ENCODE data around the gene ATP6V1D.
"Not testable (repeated sequence)": the region's sequence is repeated elsewhere in the genome, so short reads cannot be mapped to it uniquely, and the experiment has no call there.

ATP6V1D gene

GRCh38 chr14:67359775-67360469 lies at the start of gene ATP6V1D, which contains the start of gene EIF2S1:
Gene ATP6V1D (minus strand): TSS chr14:67359804. CDS start chr14:67359698, 106 bp downstream.
Gene EIF2S1 (plus strand): TSS chr14:67360328. CDS start chr14:67364768, 4,440 bp downstream.
- Histone ChIP-seq H3K27ac (ENCODE audit: low read length) (peak within 1 kb of the TSS; percentile 99), H3K4me1 (ENCODE audit: control insufficient read depth in 1 of 2, insufficient read depth in 2 of 2, low read length in 2 of 2) (peaks cover 14 to 52% of the 10 kb centered on the region in 2 donors)

GRCh38 chr14:67408122-67408801 lies 48.7 kb upstream of the ATP6V1D start:
- not testable (repeated sequence) for H3K27ac ChIP-seq (ENCODE audit: low read length); H3K36me3 ChIP-seq (ENCODE audit: control insufficient read depth in 1 of 2, insufficient read depth in 2 of 2, low read length in 2 of 2); H3K4me3 ChIP-seq (ENCODE audit: low read depth in 1 of 2, low read length in 2 of 2); H3K9me3 ChIP-seq (ENCODE audit: control insufficient read depth in 1 of 2, low read length in 2 of 2); H3K27me3 ChIP-seq (ENCODE audit: low read depth, low read length)
- peaks cover 0 to 12% of the 10 kb centered on the region in 2 donors for H3K4me1 ChIP-seq (ENCODE audit: control insufficient read depth in 1 of 2, insufficient read depth in 2 of 2, low read length in 2 of 2)

More at GRCh38 chr14:67359775-67360469, at the start of gene ATP6V1D, which contains the start of gene EIF2S1:
- Histone ChIP-seq H3K36me3 (ENCODE audit: control insufficient read depth in 1 of 2, insufficient read depth in 2 of 2, low read length in 2 of 2) (peaks cover 6 to 11% of the 10 kb centered on the region in 2 donors), H3K9me3 (ENCODE audit: control insufficient read depth in 1 of 2, low read length in 2 of 2) (no peaks in the 10 kb centered on the region), H3K4me3 (ENCODE audit: low read depth in 1 of 2, low read length in 2 of 2) (peak within 1 kb of the TSS; percentile 94 to 96), H3K27me3 (ENCODE audit: low read depth, low read length) (no peaks in the 10 kb centered on the region)

GRCh38 chr14:67405771-67406170 lies 46.2 kb upstream of the ATP6V1D start:
- Histone ChIP-seq H3K27ac (ENCODE audit: low read length) (no peak overlapping the region), H3K4me1 (ENCODE audit: control insufficient read depth in 1 of 2, insufficient read depth in 2 of 2, low read length in 2 of 2) (no peaks in the 10 kb centered on the region), H3K9me3 (ENCODE audit: control insufficient read depth in 1 of 2, low read length in 2 of 2) (no peaks in the 10 kb centered on the region), H3K4me3 (ENCODE audit: low read depth in 1 of 2, low read length in 2 of 2) (no peak overlapping the region), H3K27me3 (ENCODE audit: low read depth, low read length) (no peaks in the 10 kb centered on the region), H3K36me3 (ENCODE audit: control insufficient read depth in 1 of 2, insufficient read depth in 2 of 2, low read length in 2 of 2) (no peaks in the 10 kb centered on the region)

- no peak overlapping the region for H3K27ac ChIP-seq (ENCODE audit: low read length)
- no peaks in the 10 kb centered on the region for H3K27me3 ChIP-seq (ENCODE audit: low read depth, low read length)
- no peaks in the 10 kb centered on the region for H3K36me3 ChIP-seq (ENCODE audit: control insufficient read depth in 1 of 2, insufficient read depth in 2 of 2, low read length in 2 of 2)
- no peaks in the 10 kb centered on the region for H3K9me3 ChIP-seq (ENCODE audit: control insufficient read depth in 1 of 2, low read length in 2 of 2)
- H3K4me1 ChIP-seq (ENCODE audit: control insufficient read depth in 1 of 2, insufficient read depth in 2 of 2, low read length in 2 of 2), result no peaks in the 10 kb centered on the region
- H3K4me3 ChIP-seq (ENCODE audit: low read depth in 1 of 2, low read length in 2 of 2), result no peak overlapping the region
These were observed 40.8 kb upstream of the ATP6V1D start for GRCh38 chr14:67400434-67400833.

GRCh38 chr14:67397536-67397935 lies 37.9 kb upstream of the ATP6V1D start:
- H3K4me3 ChIP-seq (ENCODE audit: low read depth in 1 of 2, low read length in 2 of 2), result no peak overlapping the region
- no peak overlapping the region for H3K27ac ChIP-seq (ENCODE audit: low read length)
- no peaks in the 10 kb centered on the region for H3K4me1 ChIP-seq (ENCODE audit: control insufficient read depth in 1 of 2, insufficient read depth in 2 of 2, low read length in 2 of 2)
- H3K9me3 ChIP-seq (ENCODE audit: control insufficient read depth in 1 of 2, low read length in 2 of 2), result no peaks in the 10 kb centered on the region
- H3K36me3 ChIP-seq (ENCODE audit: control insufficient read depth in 1 of 2, insufficient read depth in 2 of 2, low read length in 2 of 2), result no peaks in the 10 kb centered on the region
- H3K27me3 ChIP-seq (ENCODE audit: low read depth, low read length), result no peaks in the 10 kb centered on the region

GRCh38 chr14:67396381-67396970 lies 36.9 kb upstream of the ATP6V1D start:
- Histone ChIP-seq H3K4me1 (ENCODE audit: control insufficient read depth in 1 of 2, insufficient read depth in 2 of 2, low read length in 2 of 2) (no peaks in the 10 kb centered on the region), H3K9me3 (ENCODE audit: control insufficient read depth in 1 of 2, low read length in 2 of 2) (no peaks in the 10 kb centered on the region), H3K36me3 (ENCODE audit: control insufficient read depth in 1 of 2, insufficient read depth in 2 of 2, low read length in 2 of 2) (no peaks in the 10 kb centered on the region), H3K27ac (ENCODE audit: low read length) (no peak overlapping the region), H3K4me3 (ENCODE audit: low read depth in 1 of 2, low read length in 2 of 2) (no peak overlapping the region), H3K27me3 (ENCODE audit: low read depth, low read length) (no peaks in the 10 kb centered on the region)

- Histone ChIP-seq H3K27ac (ENCODE audit: low read length) (no peak overlapping the region), H3K4me3 (ENCODE audit: low read depth in 1 of 2, low read length in 2 of 2) (no peak overlapping the region), H3K4me1 (ENCODE audit: control insufficient read depth in 1 of 2, insufficient read depth in 2 of 2, low read length in 2 of 2) (no peaks in the 10 kb centered on the region), H3K27me3 (ENCODE audit: low read depth, low read length) (no peaks in the 10 kb centered on the region), H3K36me3 (ENCODE audit: control insufficient read depth in 1 of 2, insufficient read depth in 2 of 2, low read length in 2 of 2) (no peaks in the 10 kb centered on the region), H3K9me3 (ENCODE audit: control insufficient read depth in 1 of 2, low read length in 2 of 2) (no peaks in the 10 kb centered on the region)
These were observed 36.2 kb upstream of the ATP6V1D start for GRCh38 chr14:67395876-67396189.

GRCh38 chr14:67395086-67395875 lies 35.7 kb upstream of the ATP6V1D start:
- H3K4me3 ChIP-seq (ENCODE audit: low read depth in 1 of 2, low read length in 2 of 2), result no peak overlapping the region
- H3K4me1 ChIP-seq (ENCODE audit: control insufficient read depth in 1 of 2, insufficient read depth in 2 of 2, low read length in 2 of 2), result no peaks in the 10 kb centered on the region
- H3K9me3 ChIP-seq (ENCODE audit: control insufficient read depth in 1 of 2, low read length in 2 of 2), result no peaks in the 10 kb centered on the region
- no peaks in the 10 kb centered on the region for H3K36me3 ChIP-seq (ENCODE audit: control insufficient read depth in 1 of 2, insufficient read depth in 2 of 2, low read length in 2 of 2)
- no peak overlapping the region for H3K27ac ChIP-seq (ENCODE audit: low read length)
- H3K27me3 ChIP-seq (ENCODE audit: low read depth, low read length), result no peaks in the 10 kb centered on the region

- H3K27ac ChIP-seq (ENCODE audit: low read length), result no peak overlapping the region
- H3K9me3 ChIP-seq (ENCODE audit: control insufficient read depth in 1 of 2, low read length in 2 of 2), result no peaks in the 10 kb centered on the region
- no peak overlapping the region for H3K4me3 ChIP-seq (ENCODE audit: low read depth in 1 of 2, low read length in 2 of 2)
- H3K4me1 ChIP-seq (ENCODE audit: control insufficient read depth in 1 of 2, insufficient read depth in 2 of 2, low read length in 2 of 2), result no peaks in the 10 kb centered on the region
- no peaks in the 10 kb centered on the region for H3K27me3 ChIP-seq (ENCODE audit: low read depth, low read length)
- H3K36me3 ChIP-seq (ENCODE audit: control insufficient read depth in 1 of 2, insufficient read depth in 2 of 2, low read length in 2 of 2), result no peaks in the 10 kb centered on the region
These were observed 34.1 kb upstream of the ATP6V1D start for GRCh38 chr14:67393689-67394088.

GRCh38 chr14:67392800-67393199 lies 33.2 kb upstream of the ATP6V1D start:
- Histone ChIP-seq H3K27me3 (ENCODE audit: low read depth, low read length) (no peaks in the 10 kb centered on the region), H3K4me3 (ENCODE audit: low read depth in 1 of 2, low read length in 2 of 2) (no peak overlapping the region), H3K27ac (ENCODE audit: low read length) (no peak overlapping the region), H3K36me3 (ENCODE audit: control insufficient read depth in 1 of 2, insufficient read depth in 2 of 2, low read length in 2 of 2) (no peaks in the 10 kb centered on the region), H3K4me1 (ENCODE audit: control insufficient read depth in 1 of 2, insufficient read depth in 2 of 2, low read length in 2 of 2) (no peaks in the 10 kb centered on the region), H3K9me3 (ENCODE audit: control insufficient read depth in 1 of 2, low read length in 2 of 2) (no peaks in the 10 kb centered on the region)

- Histone ChIP-seq H3K4me1 (ENCODE audit: control insufficient read depth in 1 of 2, insufficient read depth in 2 of 2, low read length in 2 of 2) (no peaks in the 10 kb centered on the region), H3K4me3 (ENCODE audit: low read depth in 1 of 2, low read length in 2 of 2) (no peak overlapping the region)
These were observed 32.5 kb upstream of the ATP6V1D start for GRCh38 chr14:67392123-67392522.

More at GRCh38 chr14:67392123-67392522, 32.5 kb upstream of the ATP6V1D start:
- H3K36me3 ChIP-seq (ENCODE audit: control insufficient read depth in 1 of 2, insufficient read depth in 2 of 2, low read length in 2 of 2), result no peaks in the 10 kb centered on the region
- no peaks in the 10 kb centered on the region for H3K9me3 ChIP-seq (ENCODE audit: control insufficient read depth in 1 of 2, low read length in 2 of 2)
- no peak overlapping the region for H3K27ac ChIP-seq (ENCODE audit: low read length)
- H3K27me3 ChIP-seq (ENCODE audit: low read depth, low read length), result no peaks in the 10 kb centered on the region
